ENCODE measurements around the gene RPRD1A.
"Not testable (repeated sequence)": the region's sequence is repeated elsewhere in the genome, so short reads cannot be mapped to it uniquely, and the experiment has no call there.

DNA sequence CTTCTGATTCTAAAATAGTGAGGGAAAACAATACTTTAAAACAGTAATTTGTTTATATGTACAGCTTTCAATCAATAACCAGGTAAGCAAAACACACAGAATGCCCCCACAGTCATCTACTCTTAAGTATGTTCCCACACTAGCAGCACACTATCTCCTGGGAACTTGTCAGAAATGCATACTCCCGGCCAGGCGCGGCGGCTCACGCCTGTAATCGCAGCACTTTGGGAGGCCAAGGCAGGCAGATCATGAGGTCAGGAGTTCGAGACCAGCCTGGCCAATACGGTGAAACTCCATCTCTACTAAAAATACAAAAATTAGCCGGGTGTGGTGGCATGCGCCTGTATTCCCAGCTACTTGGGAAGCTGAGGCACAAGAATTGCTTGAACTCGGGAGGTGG lies 49.4 kb upstream of the RPRD1A start:
- TF ChIP-seq, protein P1, sequence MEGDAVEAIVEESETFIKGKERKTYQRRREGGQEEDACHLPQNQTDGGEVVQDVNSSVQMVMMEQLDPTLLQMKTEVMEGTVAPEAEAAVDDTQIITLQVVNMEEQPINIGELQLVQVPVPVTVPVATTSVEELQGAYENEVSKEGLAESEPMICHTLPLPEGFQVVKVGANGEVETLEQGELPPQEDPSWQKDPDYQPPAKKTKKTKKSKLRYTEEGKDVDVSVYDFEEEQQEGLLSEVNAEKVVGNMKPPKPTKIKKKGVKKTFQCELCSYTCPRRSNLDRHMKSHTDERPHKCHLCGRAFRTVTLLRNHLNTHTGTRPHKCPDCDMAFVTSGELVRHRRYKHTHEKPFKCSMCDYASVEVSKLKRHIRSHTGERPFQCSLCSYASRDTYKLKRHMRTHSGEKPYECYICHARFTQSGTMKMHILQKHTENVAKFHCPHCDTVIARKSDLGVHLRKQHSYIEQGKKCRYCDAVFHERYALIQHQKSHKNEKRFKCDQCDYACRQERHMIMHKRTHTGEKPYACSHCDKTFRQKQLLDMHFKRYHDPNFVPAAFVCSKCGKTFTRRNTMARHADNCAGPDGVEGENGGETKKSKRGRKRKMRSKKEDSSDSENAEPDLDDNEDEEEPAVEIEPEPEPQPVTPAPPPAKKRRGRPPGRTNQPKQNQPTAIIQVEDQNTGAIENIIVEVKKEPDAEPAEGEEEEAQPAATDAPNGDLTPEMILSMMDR (conservative IDR thresholded peaks at IDR 0.05; ENCODE audit: low read depth, low read length): not testable (repeated sequence)
- TF ChIP-seq CEBPB (IDR thresholded peaks at IDR 0.05; ENCODE audit: low read depth, low read length); RAD21 (IDR thresholded peaks at IDR 0.05; ENCODE audit: low read length); USF2 (IDR thresholded peaks at IDR 0.05; ENCODE audit: low read depth, low read length); POLR2A (IDR thresholded peaks at IDR 0.05; ENCODE audit: low read depth, low read length); MAFK (IDR thresholded peaks at IDR 0.05; ENCODE audit: low read depth, low read length): not testable (repeated sequence)

All from IMR-90 (cell line).